Common myeloid progenitor, CD34-positive (primary cell): ENCODE data around the gene CEL.
"Not testable (repeated sequence)": the region's sequence is repeated elsewhere in the genome, so short reads cannot be mapped to it uniquely, and the experiment has no call there.

ENCODE experiments used
- CTCF ChIA-PET: fragments of 350-600 bp; sonication (Branson Sonifier 250); formaldehyde crosslinking; loops from one replicate; lab custom pipeline; 2021; ENCODE audit warnings: antibody characterized with exemption; lab: Charles Lee
- POLR2A ChIA-PET: fragments of 350-600 bp; sonication (Branson Sonifier 250); formaldehyde crosslinking; loops from one replicate; lab custom pipeline; 2021; ENCODE audit warnings: antibody characterized with exemption; lab: Charles Lee
- DNase-seq, 3 donors: peaks; one replicate each; pipeline versions ENCODE4 v3.0.0 to v3.0.0-alpha.2; 2013
- H3K27ac ChIP-seq, 2 experiments: 1 replicate in 1 of 2; 2 replicates in 1 of 2; pipeline ENCODE4 v1.7.0; 2013; ENCODE audit warnings: inconsistent platforms in 2 of 2, low read length in 2 of 2, mild to moderate bottlenecking in 2 of 2, low read depth in 1 of 2, moderate library complexity in 1 of 2; ENCODE audit not compliant: severe bottlenecking in 2 of 2, insufficient read depth in 1 of 2, poor library complexity in 1 of 2
- H3K27me3 ChIP-seq, 5 experiments: replicated peaks in 2 of 5; 1 replicate in 3 of 5; 2 replicates in 2 of 5; pipeline versions ENCODE4 v1.6.1 to v1.7.0; 2013; ENCODE audit warnings: low read length in 4 of 5, mild to moderate bottlenecking in 2 of 5, moderate library complexity in 2 of 5, inconsistent platforms in 1 of 5; ENCODE audit not compliant: insufficient read depth in 5 of 5, control insufficient read depth in 4 of 5
- H3K36me3 ChIP-seq, 4 experiments: 1 replicate in 2 of 4; 2 replicates in 2 of 4; pipeline versions ENCODE4 v1.6.1 to v1.7.0; 2013; ENCODE audit warnings: low read length in 3 of 4, control low read depth in 1 of 4, mild to moderate bottlenecking in 1 of 4; ENCODE audit not compliant: control insufficient read depth in 4 of 4, insufficient read depth in 4 of 4
- H3K4me1 ChIP-seq, 4 experiments: 1 replicate in 3 of 4; 2 replicates in 1 of 4; pipeline versions ENCODE4 v1.6.1 to v1.7.1; 2013; ENCODE audit warnings: low read length in 3 of 4, mild to moderate bottlenecking in 3 of 4, control low read depth in 1 of 4, inconsistent platforms in 1 of 4, moderate library complexity in 1 of 4; ENCODE audit not compliant: control insufficient read depth in 4 of 4, insufficient read depth in 4 of 4; ENCODE audit errors: control extremely low read depth in 1 of 4
- H3K4me3 ChIP-seq, 7 experiments: 1 replicate in 4 of 7; 2 replicates in 3 of 7; pipeline versions ENCODE4 v1.5.1 to v1.7.0; 2013; ENCODE audit warnings: mild to moderate bottlenecking in 7 of 7, low read length in 6 of 7, moderate library complexity in 6 of 7, inconsistent platforms in 2 of 7, low read depth in 2 of 7, control low read depth in 1 of 7; ENCODE audit not compliant: insufficient read depth in 4 of 7, control insufficient read depth in 1 of 7; ENCODE audit errors: extremely low read depth in 1 of 7
- H3K9me3 ChIP-seq, 5 experiments: 1 replicate in 4 of 5; 2 replicates in 1 of 5; pipeline versions ENCODE4 v1.6.1 to v1.7.1; 2013; ENCODE audit warnings: low read length in 4 of 5, mild to moderate bottlenecking in 2 of 5, inconsistent platforms in 1 of 5, low read depth in 1 of 5, moderate library complexity in 1 of 5; ENCODE audit not compliant: control insufficient read depth in 4 of 5, insufficient read depth in 2 of 5; ENCODE audit errors: control extremely low read depth in 1 of 5
- WGBS: methylation state at CpG from one replicate; pipeline ENCODE4 v1.1.5; 2013; ENCODE audit not compliant: insufficient coverage; 5-methylcytosine and 5-hydroxymethylcytosine counted together

CEL gene

GRCh38 chr9:133083688-133084087 is 21.9 kb downstream of the CEL start:
- CTCF ChIA-PET, H3K27me3 ChIP-seq, H3K9me3 ChIP-seq, POLR2A ChIA-PET, H3K27ac ChIP-seq, H3K36me3 ChIP-seq, H3K4me3 ChIP-seq, DNase-seq: not testable (repeated sequence)
- H3K4me1 ChIP-seq: peaks cover 2 to 30% (median 21%) of the 10 kb centered on the region in 4 experiments
- no CpG with 5 or more reads among the region's 9 CpGs for WGBS

GRCh38 chr9:133086212-133086860 is 24.6 kb downstream of the CEL start:
- DNase-seq, H3K4me3 ChIP-seq, H3K27me3 ChIP-seq, H3K9me3 ChIP-seq, CTCF ChIA-PET, POLR2A ChIA-PET, H3K27ac ChIP-seq, H3K36me3 ChIP-seq: not testable (repeated sequence)
- 91% methylated on average over 10 of the region's 17 CpGs for WGBS
- H3K4me1 ChIP-seq: peaks cover 0 to 13% (median 11%) of the 10 kb centered on the region in 4 experiments

GRCh38 chr9:133086894-133087293 is 25.1 kb downstream of the CEL start:
- CTCF ChIA-PET: no interaction called here
- WGBS: 87% methylated on average over 10 of the region's 15 CpGs
- POLR2A ChIA-PET: no interaction called here

GRCh38 chr9:133087429-133088145 is 25.8 kb downstream of the CEL start:
- no peak overlapping the region for H3K27ac ChIP-seq
- no peaks in the 10 kb centered on the region for H3K9me3 ChIP-seq
- DNase-seq: no peak
- H3K27me3 ChIP-seq: no peaks in the 10 kb centered on the region
- H3K4me1 ChIP-seq: peaks cover 0 to 3% (median 2%) of the 10 kb centered on the region in 4 experiments
- ChIA-PET POLR2A (no interaction called here), CTCF (no interaction called here)
- no peak overlapping the region for H3K4me3 ChIP-seq
- 98% methylated on average over 5 of the region's 7 CpGs for WGBS
- no peaks in the 10 kb centered on the region for H3K36me3 ChIP-seq

More at GRCh38 chr9:133086894-133087293, 25.1 kb downstream of the CEL start:
- Histone ChIP-seq H3K36me3 (no peaks in the 10 kb centered on the region), H3K9me3 (no peaks in the 10 kb centered on the region), H3K27me3 (no peaks in the 10 kb centered on the region), H3K4me3 (no peak overlapping the region), H3K27ac (no peak overlapping the region), H3K4me1 (peaks cover 0 to 7% (median 6%) of the 10 kb centered on the region in 4 experiments)
- DNase-seq: no peak

GRCh38 chr9:133088146-133088750 is 26.5 kb downstream of the CEL start:
- H3K4me1 ChIP-seq: peaks cover 0 to 3% (median 2%) of the 10 kb centered on the region in 4 experiments
- no peak for DNase-seq
- no peak overlapping the region for H3K27ac ChIP-seq
- ChIA-PET CTCF (interaction anchor here (2.1 kb wide), 1 partner anchor 59 kb away, joined by 8 read pairs; no protein-coding TSS in a partner anchor), POLR2A (no interaction called here)
- no peaks in the 10 kb centered on the region for H3K27me3 ChIP-seq
- H3K9me3 ChIP-seq: no peaks in the 10 kb centered on the region
- H3K4me3 ChIP-seq: no peak overlapping the region
- H3K36me3 ChIP-seq: no peaks in the 10 kb centered on the region
- WGBS: 97% methylated on average over 8 of the region's 10 CpGs

- ChIA-PET POLR2A (no interaction called here), CTCF (interaction anchor here (1.0 to 2.1 kb wide), 2 partner anchors 59 to 71 kb away, joined by 3 to 8 read pairs; no protein-coding TSS in a partner anchor)
- Histone ChIP-seq H3K4me3 (no peak overlapping the region), H3K9me3 (no peaks in the 10 kb centered on the region), H3K27ac (no peak overlapping the region), H3K36me3 (no peaks in the 10 kb centered on the region), H3K27me3 (no peaks in the 10 kb centered on the region), H3K4me1 (peaks cover 0 to 3% (median under 1%) of the 10 kb centered on the region in 4 experiments)
- 97% methylated on average over 7 of the region's 7 CpGs for WGBS
- no peak for DNase-seq
Measured at GRCh38 chr9:133088756-133089155, 27.0 kb downstream of the CEL start.
